Cardiac fibroblast (primary cell): ENCODE results near the gene GDPD2.

ENCODE experiments used
- DNase-seq, 2 donors: peaks; one replicate each; pipeline versions ENCODE4 v3.0.0 to v3.0.0-alpha.2; 2010; ENCODE audit warnings: low read depth in 2 of 2
- H3K4me3 ChIP-seq, 2 donors: replicated peaks in 1 of 2; 1 replicate in 1 of 2; 2 replicates in 1 of 2; pipeline ENCODE4 v1.5.1; 2011; ENCODE audit warnings: low read depth in 2 of 2, low read length in 2 of 2, mild to moderate bottlenecking in 2 of 2, moderate library complexity in 1 of 2
- TF ChIP-seq, protein P1 (sequence below): IDR thresholded peaks from one replicate; pipeline ENCODE4 v1.5.1; 2011; ENCODE audit warnings: low read depth, mild to moderate bottlenecking, low read length, inconsistent platforms

Gene GDPD2

DNA sequence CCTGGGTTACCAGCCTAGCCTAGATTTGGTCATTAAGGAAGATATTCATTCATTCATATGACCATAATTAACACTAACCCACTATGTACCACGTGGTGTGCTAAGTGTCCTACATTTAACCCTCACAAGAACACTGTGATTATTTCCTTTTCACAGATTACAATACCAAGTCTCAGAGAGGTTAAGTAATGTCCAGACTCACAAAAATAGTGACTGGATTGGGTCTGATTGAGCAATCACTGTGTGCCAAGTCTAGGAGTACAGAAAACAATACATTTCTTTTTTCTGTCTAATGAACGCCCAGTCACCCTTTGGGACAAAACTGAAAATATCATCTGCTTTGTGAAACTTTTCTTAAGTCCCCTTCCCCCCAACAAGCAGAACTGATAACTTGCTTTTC is 13.9 kb downstream of the GDPD2 start:
- DNase-seq = peak; percentile 7 to 60
- no peak overlapping the region for H3K4me3 ChIP-seq
- TF ChIP-seq, protein P1, sequence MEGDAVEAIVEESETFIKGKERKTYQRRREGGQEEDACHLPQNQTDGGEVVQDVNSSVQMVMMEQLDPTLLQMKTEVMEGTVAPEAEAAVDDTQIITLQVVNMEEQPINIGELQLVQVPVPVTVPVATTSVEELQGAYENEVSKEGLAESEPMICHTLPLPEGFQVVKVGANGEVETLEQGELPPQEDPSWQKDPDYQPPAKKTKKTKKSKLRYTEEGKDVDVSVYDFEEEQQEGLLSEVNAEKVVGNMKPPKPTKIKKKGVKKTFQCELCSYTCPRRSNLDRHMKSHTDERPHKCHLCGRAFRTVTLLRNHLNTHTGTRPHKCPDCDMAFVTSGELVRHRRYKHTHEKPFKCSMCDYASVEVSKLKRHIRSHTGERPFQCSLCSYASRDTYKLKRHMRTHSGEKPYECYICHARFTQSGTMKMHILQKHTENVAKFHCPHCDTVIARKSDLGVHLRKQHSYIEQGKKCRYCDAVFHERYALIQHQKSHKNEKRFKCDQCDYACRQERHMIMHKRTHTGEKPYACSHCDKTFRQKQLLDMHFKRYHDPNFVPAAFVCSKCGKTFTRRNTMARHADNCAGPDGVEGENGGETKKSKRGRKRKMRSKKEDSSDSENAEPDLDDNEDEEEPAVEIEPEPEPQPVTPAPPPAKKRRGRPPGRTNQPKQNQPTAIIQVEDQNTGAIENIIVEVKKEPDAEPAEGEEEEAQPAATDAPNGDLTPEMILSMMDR = no peak

DNA sequence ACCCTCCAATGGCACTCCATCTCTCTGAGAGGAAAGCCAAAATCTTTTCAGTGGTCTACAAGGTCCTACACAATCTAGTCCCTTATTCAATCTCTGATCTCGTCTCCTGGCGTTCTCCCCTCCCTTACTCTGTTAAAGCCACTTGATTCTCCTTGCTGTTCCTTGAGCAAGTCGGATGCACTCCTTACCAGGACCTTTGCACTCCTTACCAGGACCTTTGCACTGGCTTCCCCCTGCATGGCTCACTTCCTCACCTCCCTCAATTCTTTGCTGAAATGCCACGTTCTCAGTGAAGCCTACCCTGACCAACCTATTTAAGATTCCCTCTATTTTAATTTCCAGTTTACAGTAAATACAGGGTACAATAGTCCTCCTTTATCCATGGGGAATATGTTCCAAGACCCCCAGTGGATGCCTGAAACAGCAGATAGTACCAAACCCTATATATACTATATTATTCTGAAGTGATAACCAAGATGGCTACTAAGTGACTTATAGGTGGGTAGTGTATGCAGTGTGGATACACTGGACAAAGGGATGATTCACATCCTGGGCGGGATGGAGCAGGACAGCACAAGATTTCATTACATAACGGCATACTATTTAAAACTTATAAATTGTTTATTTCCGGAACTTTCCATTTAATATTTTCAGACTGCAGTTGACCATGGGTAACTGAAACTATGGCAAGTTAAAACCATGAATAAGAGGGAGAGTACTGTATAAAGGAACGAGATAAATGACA is 15.0 kb downstream of the GDPD2 start:
- DNase-seq = peak in 1 of 2 donors; percentile 57
- TF ChIP-seq, protein P1 = no peak
- H3K4me3 ChIP-seq = no peak overlapping the region

DNA sequence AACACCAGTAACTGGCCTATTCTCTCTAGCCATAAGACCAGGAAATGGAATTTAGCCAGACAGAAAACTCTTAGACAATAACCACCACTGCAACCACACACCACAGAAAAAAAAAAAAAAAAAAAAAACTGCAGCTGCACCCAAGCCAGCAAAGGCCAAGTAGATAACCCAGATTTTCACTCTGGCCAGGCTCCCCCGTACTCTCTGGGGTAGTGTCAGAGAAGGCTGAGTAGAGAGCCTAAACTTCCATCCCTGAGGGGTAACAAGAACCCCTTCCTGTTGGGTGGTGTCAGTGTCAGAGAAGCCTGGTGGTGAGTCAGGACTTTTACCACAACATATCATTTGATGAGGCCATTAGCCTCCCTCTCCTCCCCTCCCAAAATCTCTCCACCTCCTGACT is 15.9 kb downstream of the GDPD2 start:
- DNase-seq = peak; percentile 13 to 53
- no peak overlapping the region for H3K4me3 ChIP-seq
- TF ChIP-seq, protein P1 = no peak

DNA sequence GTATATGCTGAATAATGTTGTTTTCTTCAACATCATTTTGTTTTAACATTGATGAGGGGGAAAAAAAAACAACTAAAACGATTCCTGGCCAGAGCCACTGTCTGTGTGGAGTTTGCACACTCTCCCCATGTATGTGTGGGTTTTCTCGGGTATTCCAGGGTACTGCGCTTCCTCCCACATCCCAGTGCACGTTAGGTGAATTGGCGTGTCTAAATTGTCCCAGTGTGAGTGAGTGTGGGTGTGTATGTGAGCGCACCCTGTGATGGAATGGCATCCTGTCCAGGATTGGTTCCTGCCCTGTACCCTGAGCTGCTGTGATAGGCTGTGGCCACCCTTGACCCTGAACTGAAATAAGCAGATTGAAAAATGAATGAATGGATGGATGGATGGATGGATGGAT is 19.1 kb downstream of the GDPD2 start:
- no peak for DNase-seq
- TF ChIP-seq, protein P1 = no peak
- H3K4me3 ChIP-seq = no peak overlapping the region

DNA sequence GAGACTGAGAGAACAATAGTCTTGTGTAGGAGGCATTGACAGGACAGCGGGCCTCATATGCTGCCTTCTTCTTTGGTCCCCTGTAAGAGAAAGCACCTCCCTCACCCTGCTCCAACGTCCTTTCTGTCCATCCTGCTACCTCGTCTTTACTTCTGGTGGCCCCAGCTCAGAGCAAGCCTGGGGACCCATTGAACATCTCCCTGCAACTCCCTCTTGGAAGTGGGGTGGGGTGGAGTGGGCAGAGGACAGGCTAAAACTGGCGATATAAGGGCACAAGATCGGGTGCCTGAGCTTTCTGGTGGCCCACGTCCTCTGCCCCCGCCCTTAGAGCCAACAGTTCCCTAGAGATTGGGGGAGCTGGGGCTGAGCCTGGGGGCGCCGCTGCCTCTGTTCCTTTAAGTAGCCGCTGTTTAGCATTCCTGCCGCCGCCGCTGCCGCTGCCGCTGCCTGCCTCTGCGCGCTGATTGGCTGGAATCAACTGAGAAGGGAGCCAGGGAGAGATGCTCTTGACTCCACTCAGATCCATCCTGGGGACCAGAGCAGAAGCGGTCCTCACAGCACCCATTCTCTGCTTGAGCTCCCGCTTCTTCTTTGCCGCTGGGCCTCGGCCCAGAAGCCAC is 21.3 kb downstream of the GDPD2 start, which contains the start of gene DLG3:
Gene DLG3 (plus strand): TSS at position 510 of the 620 bp plus-strand sequence. CDS start 367 bp downstream, outside the sequence.
- peak within 1 kb of the TSS in 1 of 2 donors; percentile 10 for H3K4me3 ChIP-seq
- DNase-seq = peak; percentile 46 to 48
- TF ChIP-seq, protein P1 = no peak

DNA sequence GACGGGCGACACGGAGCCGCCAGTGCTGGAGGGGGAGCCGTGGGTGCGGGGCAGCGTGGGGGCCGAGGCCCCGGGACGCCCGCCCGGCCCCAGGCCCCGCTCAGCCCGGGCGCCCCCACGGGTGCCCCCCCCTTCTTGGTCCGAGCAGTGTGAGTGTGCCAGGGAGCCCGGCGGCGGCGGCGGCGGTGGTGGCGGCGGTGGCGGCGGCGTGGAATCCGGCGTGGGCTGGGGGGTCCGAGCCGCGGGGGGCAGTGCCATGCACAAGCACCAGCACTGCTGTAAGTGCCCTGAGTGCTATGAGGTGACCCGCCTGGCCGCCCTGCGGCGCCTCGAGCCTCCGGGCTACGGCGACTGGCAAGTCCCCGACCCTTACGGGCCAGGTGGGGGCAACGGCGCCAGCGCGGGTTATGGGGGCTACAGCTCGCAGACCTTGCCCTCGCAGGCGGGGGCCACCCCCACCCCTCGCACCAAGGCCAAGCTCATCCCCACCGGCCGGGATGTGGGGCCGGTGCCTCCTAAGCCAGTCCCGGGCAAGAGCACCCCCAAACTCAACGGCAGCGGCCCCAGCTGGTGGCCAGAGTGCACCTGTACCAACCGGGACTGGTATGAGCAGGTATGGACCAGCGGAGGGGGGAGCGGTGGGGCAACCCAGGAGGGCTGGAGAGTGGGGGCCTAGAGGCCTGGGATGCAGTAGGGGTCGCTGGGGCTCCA is 22.0 kb downstream of the GDPD2 start:
- no peak for DNase-seq
- TF ChIP-seq, protein P1 = no peak
- peak overlapping the region in 1 of 2 donors; percentile 10 for H3K4me3 ChIP-seq
